Astrocyte (in vitro differentiated cells and primary cell): ENCODE results near the gene RNF34.

Source experiments
- CTCF ChIP-seq: IDR thresholded peaks from 2 replicates; pipeline ENCODE4 v1.5.1; 2011; ENCODE audit warnings: low read depth, mild to moderate bottlenecking, inconsistent platforms, low read length, moderate library complexity; ENCODE audit not compliant: insufficient read depth
- EZH2 ChIP-seq: IDR thresholded peaks from 2 replicates; pipeline ENCODE4 v1.6.1; 2012; ENCODE audit warnings: mild to moderate bottlenecking, low read length, inconsistent platforms; ENCODE audit not compliant: insufficient read depth

- no peak for TF ChIP-seq CTCF
- no peak for TF ChIP-seq EZH2
These were observed 43.3 kb upstream of the RNF34 start for GRCh38 chr12:121356657-121357056.
